SK-N-SH (cell line): Measurements from ENCODE around the gene RAPGEF2.

Experiments used
- CTCF ChIP-seq: fragments of 200-600 bp; sonication (generic); IDR thresholded peaks from 2 replicates; pipeline ENCODE4 v1.6.1; 2017; ENCODE audit warnings: antibody characterized with exemption, mild to moderate bottlenecking, moderate library complexity
- ELF1 ChIP-seq: IDR thresholded peaks from 2 replicates; pipeline ENCODE4 v1.4.0; 2012
- GABPA ChIP-seq: IDR thresholded peaks from 2 replicates; pipeline ENCODE4 v1.4.0; 2012; ENCODE audit warnings: low read depth, mild to moderate bottlenecking
- RAD21 ChIP-seq: IDR thresholded peaks from 2 replicates; pipeline ENCODE4 v1.6.1; 2012; ENCODE audit warnings: mild to moderate bottlenecking, low read length
- SIN3A ChIP-seq: IDR thresholded peaks from 2 replicates; pipeline ENCODE4 v1.6.1; 2012; ENCODE audit warnings: low read depth, mild to moderate bottlenecking, low read length, moderate library complexity, borderline replicate concordance
- TAF1 ChIP-seq: IDR thresholded peaks from 2 replicates; pipeline ENCODE4 v1.6.1; 2012; ENCODE audit warnings: low read depth, mild to moderate bottlenecking, low read length, moderate library complexity, borderline replicate concordance
- YY1 ChIP-seq: IDR thresholded peaks from 2 replicates; pipeline ENCODE4 v1.4.0; 2012; ENCODE audit warnings: low read depth, mild to moderate bottlenecking

GRCh38 chr4:159235779-159236368 is 133.0 kb downstream of the RAPGEF2 start:
- TF ChIP-seq RAD21 (no peak), CTCF (no peak), GABPA (no peak), SIN3A (no peak), TAF1 (no peak), ELF1 (no peak), YY1 (no peak)
